Measurements from ENCODE around the gene RNF217.
"Not testable (repeated sequence)": the region's sequence is repeated elsewhere in the genome, so short reads cannot be mapped to it uniquely, and the experiment has no call there.

Gene RNF217

GRCh38 chr6:125123051-125123450, 160.8 kb downstream of the RNF217 start:
- DNase-seq (ENCODE audit: low spot score) = no peak
- no peak for FAIRE-seq

GRCh38 chr6:125123468-125124048, 161.3 kb downstream of the RNF217 start:
- FAIRE-seq = no peak
- no peak for DNase-seq (ENCODE audit: low spot score)

GRCh38 chr6:125124049-125124669, 161.9 kb downstream of the RNF217 start:
- DNase-seq (ENCODE audit: low spot score) (peak; percentile 37), FAIRE-seq (peak; percentile 42)

- not testable (repeated sequence) for DNase-seq (ENCODE audit: low spot score); FAIRE-seq
Observed at GRCh38 chr6:125125856-125126255, 163.6 kb downstream of the RNF217 start.

- DNase-seq (ENCODE audit: low spot score) = no peak
- FAIRE-seq = no peak
Observed at GRCh38 chr6:125129354-125129753, 167.1 kb downstream of the RNF217 start.

DNA sequence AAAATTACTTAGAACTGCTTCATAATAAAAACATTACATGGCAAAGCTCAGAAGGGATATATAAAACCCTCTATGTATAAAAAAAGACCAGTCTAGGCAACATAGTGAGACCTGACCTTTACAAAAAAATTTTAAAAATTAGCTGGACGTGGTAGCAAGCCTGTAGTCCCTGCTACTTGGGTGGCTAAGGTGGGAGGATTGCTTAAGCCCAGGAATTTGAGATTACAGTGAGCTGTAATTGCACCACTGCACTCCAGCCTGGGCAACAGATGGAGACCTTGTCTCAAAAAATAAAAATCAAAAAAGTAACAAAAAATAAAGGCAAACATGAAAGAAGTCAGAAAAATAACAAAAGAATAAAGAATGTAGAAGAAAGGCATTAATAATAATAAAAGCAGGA, 169.8 kb downstream of the RNF217 start:
- FAIRE-seq = no peak
- no peak for DNase-seq (ENCODE audit: low spot score)

DNA sequence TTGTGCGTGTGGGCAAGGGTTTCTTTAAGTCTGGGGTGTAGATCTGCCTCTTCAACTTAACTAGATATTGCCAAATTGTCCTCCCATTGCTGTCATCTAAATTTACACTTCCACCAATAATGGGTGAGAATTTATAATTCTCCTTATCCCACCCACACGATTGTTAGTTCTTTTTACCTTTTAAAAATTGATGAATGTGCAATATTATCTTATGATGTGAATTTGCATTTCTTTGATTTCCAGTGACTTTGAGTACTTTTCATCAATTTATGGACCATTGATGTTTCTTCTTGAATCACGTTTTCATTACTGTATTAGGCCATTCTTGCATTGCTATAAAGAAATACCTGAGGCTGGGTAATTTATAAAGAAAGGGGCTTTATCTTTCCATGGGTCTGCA, 174.1 kb downstream of the RNF217 start:
- no peak for DNase-seq (ENCODE audit: low spot score)
- FAIRE-seq = no peak

DNA sequence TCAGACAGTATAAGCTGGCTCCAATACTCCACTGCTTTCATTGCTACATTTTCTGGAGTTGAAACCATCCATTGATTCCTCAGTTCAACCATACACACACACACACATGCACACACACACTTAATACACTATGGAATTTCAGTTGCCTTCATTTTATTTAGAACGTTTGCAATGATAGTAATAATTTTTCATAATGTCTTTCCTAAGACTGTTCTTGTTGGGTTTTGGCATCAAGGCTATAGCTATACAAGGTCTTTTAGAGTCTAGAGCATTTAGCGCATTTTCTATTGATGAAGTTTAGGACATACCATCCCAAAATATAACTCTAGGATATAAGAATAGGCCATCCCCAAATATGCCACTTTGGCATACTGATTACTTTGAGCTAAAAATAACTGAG, 175.8 kb downstream of the RNF217 start:
- DNase-seq (ENCODE audit: low spot score) (no peak), FAIRE-seq (no peak)

- FAIRE-seq = no peak
Observed at GRCh38 chr6:125140808-125141207, 178.6 kb downstream of the RNF217 start.

More at GRCh38 chr6:125140808-125141207, 178.6 kb downstream of the RNF217 start:
- DNase-seq (ENCODE audit: low spot score) = no peak

Measured in urothelium cell line (cell line).